HUES48 (cell line): ENCODE results near the gene C7orf33.

ENCODE experiments used
- H3K27ac ChIP-seq: one replicate; pipeline ENCODE4 v1.7.0; 2013; ENCODE audit warnings: low read depth, low read length, inconsistent platforms
- H3K27me3 ChIP-seq: 2 replicates; pipeline ENCODE4 v1.6.1; 2013; ENCODE audit warnings: mild to moderate bottlenecking, low read length; ENCODE audit not compliant: control insufficient read depth, insufficient read depth
- H3K36me3 ChIP-seq: 2 replicates; pipeline ENCODE4 v1.6.1; 2013; ENCODE audit warnings: low read length; ENCODE audit not compliant: control insufficient read depth, insufficient read depth
- H3K4me1 ChIP-seq: 2 replicates; pipeline ENCODE4 v1.6.1; 2013; ENCODE audit warnings: mild to moderate bottlenecking, low read length; ENCODE audit not compliant: control insufficient read depth, insufficient read depth
- H3K4me3 ChIP-seq: 2 replicates; pipeline ENCODE4 v1.5.1; 2013; ENCODE audit warnings: mild to moderate bottlenecking, low read depth, low read length
- H3K9ac ChIP-seq: 2 replicates; pipeline ENCODE4 v1.6.1; 2013; ENCODE audit warnings: mild to moderate bottlenecking, low read depth, low read length, moderate library complexity
- H3K9me3 ChIP-seq: 2 replicates; pipeline ENCODE4 v1.6.1; 2013; ENCODE audit warnings: low read length; ENCODE audit not compliant: control insufficient read depth, insufficient read depth

C7orf33 gene, protein sequence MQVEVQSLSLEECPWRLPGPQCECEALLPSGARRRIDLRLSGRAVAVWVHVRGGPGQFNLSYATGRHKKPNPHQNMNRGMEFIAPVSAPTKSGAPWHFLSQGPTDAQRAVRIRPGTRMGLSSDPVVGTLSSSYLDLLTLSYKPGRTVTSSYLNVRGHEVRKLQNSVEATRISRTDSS

DNA sequence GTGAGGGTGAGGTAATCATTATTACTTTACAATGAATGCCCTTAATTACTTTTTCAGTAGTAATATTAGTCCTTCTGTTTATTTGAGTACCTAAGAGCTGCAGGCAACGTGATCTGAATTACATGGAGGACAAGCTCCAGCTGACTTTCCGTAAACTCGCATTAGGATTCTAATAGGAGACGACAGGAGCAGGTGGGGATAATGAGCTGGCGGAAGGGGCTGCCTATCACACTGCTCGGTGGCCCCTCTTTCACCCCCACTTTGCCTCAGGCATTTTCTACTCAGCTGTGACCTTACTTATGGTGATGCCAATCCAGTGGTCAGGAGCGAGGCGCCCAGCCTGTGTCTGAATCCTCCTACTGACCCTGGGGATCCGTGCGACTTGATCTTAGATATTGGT, at the start of gene C7orf33:
Gene C7orf33, plus strand, starts transcription at position 296 of the 400 bp plus-strand sequence. CDS start 160 bp downstream, outside the sequence.
- no peak within 1 kb of the TSS for H3K4me3 ChIP-seq
- H3K27me3 ChIP-seq: no peaks in the 10 kb centered on the region
- no peaks in the 10 kb centered on the region for H3K9me3 ChIP-seq
- peaks cover 38% of the 10 kb centered on the region for H3K4me1 ChIP-seq
- no peaks in the 10 kb centered on the region for H3K36me3 ChIP-seq
- no peak within 1 kb of the TSS for H3K9ac ChIP-seq
- no peak within 1 kb of the TSS for H3K27ac ChIP-seq

DNA sequence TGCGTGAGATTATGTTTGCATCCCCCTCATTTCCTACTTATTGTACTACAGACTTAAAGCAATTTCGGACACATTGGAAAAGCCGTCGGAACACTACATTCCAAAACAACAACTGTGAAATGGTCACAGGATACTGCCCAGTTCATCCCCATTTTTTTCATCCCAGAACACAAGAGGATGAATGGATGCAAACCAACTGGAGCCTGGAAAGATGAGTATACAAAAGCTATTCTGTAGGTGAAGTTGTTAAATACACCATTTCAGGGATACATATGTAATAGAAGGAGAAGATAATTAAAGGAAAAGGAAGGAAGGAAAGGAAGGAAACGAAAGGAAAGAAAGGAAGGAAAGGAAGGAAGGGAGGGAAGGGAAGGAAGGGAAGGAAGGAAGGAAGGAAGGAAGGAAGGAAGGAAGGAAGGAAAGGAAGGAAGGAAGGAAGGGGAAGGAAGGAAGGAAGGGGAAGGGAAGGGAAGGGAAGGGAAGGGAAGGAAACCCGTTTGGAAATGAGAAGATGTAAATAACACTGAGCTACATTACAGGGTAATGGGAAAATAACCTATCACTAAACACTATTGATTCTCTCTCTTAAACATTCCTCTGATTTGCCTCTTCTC, 48.6 kb upstream of the C7orf33 start:
- Histone ChIP-seq H3K27me3 (no peaks in the 10 kb centered on the region), H3K9me3 (no peaks in the 10 kb centered on the region), H3K36me3 (no peaks in the 10 kb centered on the region), H3K9ac (no peak overlapping the region), H3K27ac (no peak overlapping the region), H3K4me1 (no peaks in the 10 kb centered on the region), H3K4me3 (no peak overlapping the region)

DNA sequence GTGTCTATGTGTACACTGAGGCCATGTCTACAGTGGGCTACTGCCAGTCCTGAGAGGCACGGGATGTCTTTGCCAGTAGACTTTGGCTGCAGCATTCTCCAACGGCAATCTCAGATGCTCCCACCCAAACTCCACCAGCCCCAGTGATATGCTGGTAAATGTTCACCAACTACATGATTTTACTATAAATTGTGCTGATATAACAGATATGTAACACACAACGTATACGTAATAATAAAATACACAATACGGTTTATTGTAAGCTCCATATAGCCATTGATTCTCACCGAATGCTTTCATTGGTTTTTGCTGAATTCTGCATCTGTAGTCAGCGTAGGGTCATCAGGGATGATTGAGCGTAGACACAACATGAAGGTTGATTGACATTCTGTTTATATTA, 47.3 kb upstream of the C7orf33 start:
- Histone ChIP-seq H3K27me3 (no peaks in the 10 kb centered on the region), H3K4me3 (no peak overlapping the region), H3K4me1 (no peaks in the 10 kb centered on the region), H3K9me3 (no peaks in the 10 kb centered on the region), H3K9ac (no peak overlapping the region), H3K36me3 (no peaks in the 10 kb centered on the region), H3K27ac (no peak overlapping the region)

DNA sequence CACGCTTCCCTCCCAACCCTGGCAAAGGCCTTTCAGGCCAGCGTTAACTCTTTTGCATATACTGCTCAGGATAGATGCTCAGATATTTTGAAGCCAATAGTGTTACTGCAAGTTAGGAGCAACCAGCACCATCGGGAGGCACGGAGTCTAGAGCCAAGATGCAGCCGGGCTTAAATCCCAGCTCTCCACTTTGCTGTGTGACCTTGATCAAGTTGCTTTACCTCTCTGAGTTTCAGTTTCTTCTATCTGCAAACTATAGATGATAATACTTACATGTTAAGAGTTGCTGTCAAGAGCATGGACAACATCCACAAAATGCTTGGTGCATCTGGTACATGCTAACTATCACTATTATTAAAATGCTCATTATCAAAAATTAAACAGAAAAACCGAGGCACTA, 45.4 kb upstream of the C7orf33 start:
- Histone ChIP-seq H3K27me3 (no peaks in the 10 kb centered on the region), H3K9me3 (no peaks in the 10 kb centered on the region)

DNA sequence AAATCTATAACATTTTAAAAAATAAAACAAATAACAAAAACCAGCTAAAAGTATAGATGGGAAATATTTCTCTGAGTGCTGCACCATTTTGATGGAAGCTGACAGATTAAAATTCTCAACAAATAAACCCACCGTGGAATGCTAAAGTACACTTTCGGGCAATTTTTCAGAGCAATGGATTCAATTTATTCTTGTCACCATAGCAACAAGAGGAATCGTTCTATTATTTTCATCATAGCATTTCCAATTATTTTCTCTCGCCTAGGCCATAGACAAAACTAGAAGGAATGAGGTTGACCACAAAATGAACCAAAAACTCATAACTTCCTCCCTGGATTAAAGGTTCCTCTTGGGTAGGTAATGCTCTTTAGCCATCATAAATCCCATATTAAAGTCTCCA, 44.6 kb upstream of the C7orf33 start:
- H3K9ac ChIP-seq: no peak overlapping the region
- H3K4me1 ChIP-seq: no peaks in the 10 kb centered on the region
- no peak overlapping the region for H3K27ac ChIP-seq
- no peaks in the 10 kb centered on the region for H3K9me3 ChIP-seq
- no peak overlapping the region for H3K4me3 ChIP-seq
- H3K36me3 ChIP-seq: no peaks in the 10 kb centered on the region
- H3K27me3 ChIP-seq: no peaks in the 10 kb centered on the region

More for the DNA sequence above, 45.4 kb upstream of the C7orf33 start:
- no peaks in the 10 kb centered on the region for H3K36me3 ChIP-seq
- H3K27ac ChIP-seq: no peak overlapping the region
- H3K9ac ChIP-seq: no peak overlapping the region
- no peak overlapping the region for H3K4me3 ChIP-seq
- no peaks in the 10 kb centered on the region for H3K4me1 ChIP-seq

DNA sequence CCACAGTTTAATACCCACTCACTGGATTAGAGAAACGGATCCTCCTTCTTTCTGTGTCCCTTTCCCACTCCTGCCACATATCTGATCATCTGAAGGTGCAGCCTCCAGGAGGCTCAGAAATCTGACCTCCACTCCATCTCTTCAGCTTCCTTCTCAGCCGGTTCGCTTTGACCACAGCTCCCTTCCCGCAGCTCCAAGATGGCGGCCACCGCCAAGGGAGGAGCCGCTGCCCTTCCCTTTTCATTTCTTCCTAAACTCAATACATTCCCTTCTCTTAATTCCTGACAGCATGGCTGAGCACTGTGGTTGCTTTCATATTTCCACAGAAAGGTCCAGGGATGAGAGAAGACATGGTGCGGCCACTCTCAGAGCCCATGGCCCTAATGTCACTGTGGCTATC, 43.7 kb upstream of the C7orf33 start:
- Histone ChIP-seq H3K4me1 (no peaks in the 10 kb centered on the region), H3K27me3 (no peaks in the 10 kb centered on the region), H3K9ac (no peak overlapping the region), H3K9me3 (no peaks in the 10 kb centered on the region), H3K36me3 (no peaks in the 10 kb centered on the region), H3K27ac (no peak overlapping the region), H3K4me3 (no peak overlapping the region)

DNA sequence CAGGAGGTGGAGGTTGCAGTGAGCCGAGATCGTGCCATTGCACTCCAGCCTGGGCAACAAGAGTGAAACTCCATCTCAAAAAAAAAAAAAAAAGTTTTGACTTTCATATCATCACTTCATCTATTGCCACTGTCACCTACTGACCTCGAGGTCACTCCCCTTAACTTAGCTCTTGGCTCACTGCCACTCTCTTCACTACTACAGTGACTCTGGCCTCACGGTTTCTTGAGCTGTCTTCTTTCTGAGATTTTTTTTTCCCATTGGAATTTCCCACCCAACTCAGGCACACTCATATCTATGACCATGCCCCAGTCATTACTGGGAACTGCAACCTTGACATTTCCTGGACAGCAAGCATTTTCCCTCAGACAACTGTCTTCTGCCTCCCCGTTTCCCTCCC, 42.6 kb upstream of the C7orf33 start:
- Histone ChIP-seq H3K4me3 (no peak overlapping the region), H3K9ac (no peak overlapping the region), H3K36me3 (no peaks in the 10 kb centered on the region), H3K9me3 (no peaks in the 10 kb centered on the region), H3K4me1 (no peaks in the 10 kb centered on the region), H3K27me3 (no peaks in the 10 kb centered on the region), H3K27ac (no peak overlapping the region)

DNA sequence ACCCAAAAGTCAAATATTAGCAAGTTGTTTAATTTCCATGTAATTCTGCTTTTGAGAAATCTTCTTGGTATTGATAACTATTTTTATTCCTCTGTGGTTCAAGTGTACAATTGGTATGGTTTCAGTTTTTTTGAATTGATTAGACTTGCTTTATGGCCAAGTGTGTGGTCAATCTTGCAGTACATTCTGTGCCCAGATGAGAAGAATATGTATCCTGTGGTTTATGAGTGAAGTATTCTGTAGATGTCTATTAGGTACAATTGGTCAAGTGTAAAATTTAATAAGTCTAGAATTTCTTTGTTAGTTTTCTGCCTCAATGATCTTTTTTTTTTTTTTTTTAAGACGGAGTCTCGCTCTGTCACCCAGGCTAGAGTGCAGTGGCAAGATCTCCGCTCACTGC, 36.6 kb upstream of the C7orf33 start:
- no peak overlapping the region for H3K9ac ChIP-seq
- H3K4me3 ChIP-seq: no peak overlapping the region
- no peaks in the 10 kb centered on the region for H3K4me1 ChIP-seq
- no peak overlapping the region for H3K27ac ChIP-seq
- H3K27me3 ChIP-seq: no peaks in the 10 kb centered on the region
- no peaks in the 10 kb centered on the region for H3K36me3 ChIP-seq
- H3K9me3 ChIP-seq: no peaks in the 10 kb centered on the region

DNA sequence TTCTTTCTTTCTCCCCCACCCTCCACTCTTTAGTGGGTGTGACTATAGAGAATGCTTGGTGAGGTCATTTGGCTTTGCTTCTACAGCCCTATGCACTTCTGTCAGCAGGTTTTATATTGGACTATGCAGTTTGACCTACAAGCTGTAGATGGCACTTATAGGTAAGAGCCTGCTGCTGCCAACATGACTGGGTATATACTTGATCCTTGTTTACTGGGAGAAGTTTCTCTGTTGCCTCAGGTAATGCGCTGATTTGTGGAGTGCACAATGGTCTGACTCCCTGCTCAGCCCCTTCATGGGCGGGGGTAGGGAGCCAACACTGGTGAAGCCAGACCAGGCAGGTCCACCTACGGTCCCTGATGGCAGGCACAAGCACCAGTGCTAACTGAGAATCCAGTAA, 33.7 kb upstream of the C7orf33 start:
- Histone ChIP-seq H3K27me3 (no peaks in the 10 kb centered on the region), H3K27ac (no peak overlapping the region), H3K9me3 (no peaks in the 10 kb centered on the region), H3K9ac (no peak overlapping the region), H3K4me1 (no peaks in the 10 kb centered on the region), H3K4me3 (no peak overlapping the region), H3K36me3 (no peaks in the 10 kb centered on the region)

DNA sequence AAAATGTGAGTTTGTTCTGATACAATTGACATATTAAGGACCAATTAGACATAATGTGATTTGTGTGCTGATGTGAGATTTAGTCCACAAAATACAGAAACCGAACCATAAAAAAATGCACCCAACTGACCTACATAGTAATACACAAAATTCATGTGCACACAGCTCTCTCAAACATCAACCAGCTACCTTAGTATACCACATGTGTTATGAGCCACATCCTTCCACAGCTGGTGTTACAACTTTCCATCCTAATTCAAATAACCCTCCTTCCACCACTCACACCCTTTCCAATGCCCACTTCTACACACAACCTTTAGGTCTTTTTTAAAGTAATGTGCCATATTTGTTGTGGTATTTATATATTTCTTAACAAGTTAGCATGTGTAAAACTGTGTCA, 31.7 kb upstream of the C7orf33 start:
- no peak overlapping the region for H3K4me3 ChIP-seq
- H3K27me3 ChIP-seq: no peaks in the 10 kb centered on the region
- no peak overlapping the region for H3K27ac ChIP-seq

DNA sequence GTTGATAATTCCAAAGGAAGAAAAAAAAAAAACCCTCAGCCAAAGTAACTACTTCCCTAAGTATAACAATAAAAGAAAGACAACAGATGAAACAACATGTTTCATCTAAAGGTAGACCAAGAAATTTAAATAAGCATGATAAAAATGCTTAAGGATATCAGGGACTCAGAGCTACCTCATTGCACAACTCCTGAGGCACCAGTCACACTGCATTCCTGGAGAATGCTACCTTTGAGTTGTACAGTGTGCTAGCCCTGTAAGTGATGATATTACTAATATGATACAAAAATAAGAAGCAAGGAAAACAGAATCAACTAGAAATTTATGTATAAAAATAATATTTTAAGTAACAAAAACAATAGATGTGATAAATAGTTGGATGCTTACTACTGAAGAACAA, 29.5 kb upstream of the C7orf33 start:
- no peaks in the 10 kb centered on the region for H3K4me1 ChIP-seq
- no peak overlapping the region for H3K4me3 ChIP-seq
- H3K27me3 ChIP-seq: no peaks in the 10 kb centered on the region
- H3K9me3 ChIP-seq: no peaks in the 10 kb centered on the region; the same call in 1 of the 2 replicates
- no peaks in the 10 kb centered on the region for H3K36me3 ChIP-seq
- H3K9ac ChIP-seq: no peak overlapping the region
- no peak overlapping the region for H3K27ac ChIP-seq

More for the DNA sequence above, 31.7 kb upstream of the C7orf33 start:
- Histone ChIP-seq H3K9me3 (no peaks in the 10 kb centered on the region), H3K9ac (no peak overlapping the region), H3K4me1 (no peaks in the 10 kb centered on the region), H3K36me3 (no peaks in the 10 kb centered on the region)
